ENCODE data around the gene FILIP1L. TPM values are rescaled to one million over a fixed set of nuclear protein-coding genes. Genes with fewer than 3 reads are reported as not detected.

FILIP1L gene
- total and polyA plus RNA-seq, 11 donors = 18.2 to 120 (median 77.3) TPM

DNA sequence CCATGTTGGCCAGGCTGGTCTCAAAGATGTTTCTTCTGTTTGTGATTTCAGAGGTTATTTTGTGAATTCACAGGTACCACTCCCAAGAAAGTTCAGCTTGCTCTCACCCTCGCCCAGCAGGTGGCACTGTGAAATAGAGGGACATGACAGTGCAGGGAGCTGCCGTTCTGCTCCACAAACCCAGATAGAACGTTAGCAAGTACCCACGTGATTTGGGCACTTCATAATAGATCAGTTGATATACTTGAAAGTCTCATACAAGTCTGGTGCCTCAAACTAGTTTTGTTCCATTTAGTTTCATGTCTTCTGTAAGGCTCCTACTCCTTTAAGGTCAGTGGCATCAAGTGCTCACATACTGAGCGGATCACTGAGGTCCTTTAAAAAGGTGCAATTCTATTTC is 45.5 kb downstream of the FILIP1L start:
- DNase-seq (peak; percentile 80 to 87 (median 81)), ATAC-seq (peak; percentile 73 to 91 (median 86))
- H3K27me3 ChIP-seq = no peaks in the 10 kb centered on the region
- H3K4me3 ChIP-seq = no peak overlapping the region
- H3K9me3 ChIP-seq = no peaks in the 10 kb centered on the region
- H3K27ac ChIP-seq = peak overlapping the region in 4 of 12 donors; percentile 14 to 60 (median 24)
- peaks cover 0 to 42% (median 23%) of the 10 kb centered on the region in 12 donors for H3K4me1 ChIP-seq
- TF ChIP-seq, protein P1, sequence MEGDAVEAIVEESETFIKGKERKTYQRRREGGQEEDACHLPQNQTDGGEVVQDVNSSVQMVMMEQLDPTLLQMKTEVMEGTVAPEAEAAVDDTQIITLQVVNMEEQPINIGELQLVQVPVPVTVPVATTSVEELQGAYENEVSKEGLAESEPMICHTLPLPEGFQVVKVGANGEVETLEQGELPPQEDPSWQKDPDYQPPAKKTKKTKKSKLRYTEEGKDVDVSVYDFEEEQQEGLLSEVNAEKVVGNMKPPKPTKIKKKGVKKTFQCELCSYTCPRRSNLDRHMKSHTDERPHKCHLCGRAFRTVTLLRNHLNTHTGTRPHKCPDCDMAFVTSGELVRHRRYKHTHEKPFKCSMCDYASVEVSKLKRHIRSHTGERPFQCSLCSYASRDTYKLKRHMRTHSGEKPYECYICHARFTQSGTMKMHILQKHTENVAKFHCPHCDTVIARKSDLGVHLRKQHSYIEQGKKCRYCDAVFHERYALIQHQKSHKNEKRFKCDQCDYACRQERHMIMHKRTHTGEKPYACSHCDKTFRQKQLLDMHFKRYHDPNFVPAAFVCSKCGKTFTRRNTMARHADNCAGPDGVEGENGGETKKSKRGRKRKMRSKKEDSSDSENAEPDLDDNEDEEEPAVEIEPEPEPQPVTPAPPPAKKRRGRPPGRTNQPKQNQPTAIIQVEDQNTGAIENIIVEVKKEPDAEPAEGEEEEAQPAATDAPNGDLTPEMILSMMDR (IDR thresholded peaks at IDR 0.05) = peak; percentile 49 to 88 (median 76)
- no peak for TF ChIP-seq POLR2A (IDR thresholded peaks at IDR 0.05)
- intact Hi-C loops (cut with DNase I) = loop anchor here (1.0 to 5.0 kb wide), 7 partner anchors 93 to 232 kb away; no protein-coding TSS in a partner anchor
- no peaks in the 10 kb centered on the region for H3K36me3 ChIP-seq
- 13 to 25% (median 18%) methylated on average over 4 to 5 of the region's 5 CpGs for WGBS, 4 donors

DNA sequence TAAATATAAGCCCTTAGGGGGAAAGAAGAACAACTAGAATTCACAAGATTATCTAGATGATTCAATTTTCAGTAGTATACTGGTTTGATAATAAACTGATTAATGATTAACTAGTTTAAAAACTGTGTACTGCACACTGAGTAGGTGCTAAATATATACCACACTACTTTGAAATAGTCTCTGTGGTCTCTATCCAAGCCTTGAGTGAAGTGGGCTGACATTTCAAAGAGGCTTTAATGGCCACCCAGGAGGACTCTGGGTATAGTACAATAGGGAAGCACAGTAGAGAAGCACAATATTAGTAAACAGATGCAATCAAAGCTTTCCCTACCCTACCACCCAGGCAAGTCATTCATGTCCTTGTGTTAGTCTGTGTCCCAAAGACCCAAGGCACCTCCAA is 46.7 kb downstream of the FILIP1L start:
- TF ChIP-seq, protein P1 (IDR thresholded peaks at IDR 0.05) = no peak
- TF ChIP-seq POLR2A (IDR thresholded peaks at IDR 0.05) = no peak
- ATAC-seq = peak in 2 of 4 donors; percentile 45 to 58
- intact Hi-C loops (cut with DNase I) = loop anchor here in 7 of 10 donors (5.0 kb wide), 4 partner anchors 95 to 230 kb away; no protein-coding TSS in a partner anchor

DNA sequence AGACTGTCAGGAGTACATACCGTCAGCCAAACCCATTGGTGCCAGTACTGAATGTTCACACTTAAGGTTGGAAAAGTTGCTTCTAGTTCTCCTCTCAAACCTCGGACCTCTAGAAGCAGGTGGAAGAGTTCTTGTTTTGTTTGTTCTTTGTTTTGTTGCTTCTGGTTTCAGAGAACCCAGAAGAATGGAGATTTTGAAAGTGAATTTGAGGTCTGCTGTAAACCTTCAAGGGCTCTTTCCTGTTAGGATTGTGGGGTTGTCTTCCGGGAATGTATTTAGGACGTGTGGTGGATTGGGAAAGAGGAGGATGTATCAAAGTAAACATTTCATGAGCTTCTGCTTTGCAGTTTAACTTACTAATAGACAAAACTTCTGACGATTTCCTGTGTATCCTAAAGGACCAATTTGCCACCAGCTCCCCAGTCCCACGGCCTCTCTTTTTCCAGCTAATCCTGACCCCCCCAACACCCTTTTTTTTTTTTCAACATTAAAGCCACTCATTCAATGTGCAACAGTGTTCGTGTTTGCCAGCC is 50.3 kb downstream of the FILIP1L start:
- ATAC-seq (no peak), DNase-seq (no peak)
- peaks cover 0 to 30% (median 10%) of the 10 kb centered on the region in 12 donors for H3K4me1 ChIP-seq
- no peaks in the 10 kb centered on the region for H3K9me3 ChIP-seq
- H3K4me3 ChIP-seq = no peak overlapping the region
- TF ChIP-seq POLR2A (IDR thresholded peaks at IDR 0.05) = no peak
- TF ChIP-seq, protein P1 (IDR thresholded peaks at IDR 0.05) = no peak
- no peaks in the 10 kb centered on the region for H3K27me3 ChIP-seq
- H3K36me3 ChIP-seq = no peaks in the 10 kb centered on the region
- intact Hi-C loops (cut with DNase I) = loop anchor here in 1 of 10 donors (5.0 kb wide), 1 partner anchor 227 kb away; no protein-coding TSS in a partner anchor
- WGBS, 4 donors = 56 to 73% (median 66%) methylated on average over 7 of the region's 7 CpGs
- H3K27ac ChIP-seq = peak overlapping the region in 5 of 12 donors; percentile 20 to 42 (median 28)

More for the DNA sequence above, 46.7 kb downstream of the FILIP1L start:
- Histone ChIP-seq H3K4me3 (no peak overlapping the region), H3K27me3 (no peaks in the 10 kb centered on the region), H3K27ac (no peak overlapping the region), H3K4me1 (peaks cover 0 to 41% (median 17%) of the 10 kb centered on the region in 12 donors), H3K9me3 (no peaks in the 10 kb centered on the region), H3K36me3 (no peaks in the 10 kb centered on the region)
- no peak for DNase-seq

DNA sequence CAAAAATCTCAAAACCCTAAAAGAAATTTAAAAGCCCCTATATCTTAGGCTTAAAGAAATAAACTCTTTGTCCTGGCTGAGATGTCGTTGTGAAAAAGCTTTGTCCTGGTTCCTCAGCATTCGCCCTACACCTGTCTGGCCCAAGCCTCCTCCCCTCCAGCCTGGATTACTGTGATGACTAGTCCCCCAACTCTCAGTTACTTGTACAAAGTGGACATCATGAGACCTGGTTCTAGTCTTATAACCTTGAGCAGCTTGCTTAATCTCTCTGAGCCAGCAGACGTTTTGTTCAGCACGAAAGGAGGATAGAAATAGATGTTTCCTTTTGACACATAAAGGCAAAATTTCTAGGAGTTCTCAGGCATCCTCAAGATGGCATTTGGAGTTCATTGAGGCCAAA is 51.6 kb downstream of the FILIP1L start:
- intact Hi-C loops (cut with DNase I) = loop anchor here in 1 of 10 donors (5.0 kb wide), 1 partner anchor 225 kb away; no protein-coding TSS in a partner anchor
- WGBS, 4 donors = 72 to 83% (median 77%) methylated on average over 4 of the region's 4 CpGs
- TF ChIP-seq POLR2A (IDR thresholded peaks at IDR 0.05) = no peak
- TF ChIP-seq, protein P1 (IDR thresholded peaks at IDR 0.05) = no peak
- no peak overlapping the region for H3K4me3 ChIP-seq
- no peak for ATAC-seq
- no peak overlapping the region for H3K27ac ChIP-seq
- H3K27me3 ChIP-seq = no peaks in the 10 kb centered on the region
- no peaks in the 10 kb centered on the region for H3K9me3 ChIP-seq
- no peaks in the 10 kb centered on the region for H3K36me3 ChIP-seq
- no peak for DNase-seq
- peaks cover 0 to 28% (median 9%) of the 10 kb centered on the region in 12 donors for H3K4me1 ChIP-seq

Measured in heart left ventricle (tissue), 16 donors.